Muscle of arm (tissue), 12 donors: ENCODE data around the gene ZNF550. TPM values are rescaled to one million over a fixed set of nuclear protein-coding genes. Genes with fewer than 3 reads are reported as not detected.
A peak's percentile ranks its signal among the peaks of the same experiment; 100 is the strongest.
"Not testable (repeated sequence)": the region's sequence is repeated elsewhere in the genome, so short reads cannot be mapped to it uniquely, and the experiment has no call there.

Experiments
- DNase-seq: peaks from one replicate; pipeline ENCODE4 v3.0.0-alpha.2; 2013
- polyA plus RNA-seq, 12 donors: library from polyadenylated mRNA; unstranded; fragments of 120-200 nt; gene quantifications; one replicate each; pipeline ENCODE4 v1.2.1, GENCODE V29; 2013; ENCODE audit not compliant: insufficient read length in 12 of 12

Gene ZNF550
- polyA plus RNA-seq, 12 donors: 6.1 to 14.4 (median 12.3) TPM; not detected in 1

DNA sequence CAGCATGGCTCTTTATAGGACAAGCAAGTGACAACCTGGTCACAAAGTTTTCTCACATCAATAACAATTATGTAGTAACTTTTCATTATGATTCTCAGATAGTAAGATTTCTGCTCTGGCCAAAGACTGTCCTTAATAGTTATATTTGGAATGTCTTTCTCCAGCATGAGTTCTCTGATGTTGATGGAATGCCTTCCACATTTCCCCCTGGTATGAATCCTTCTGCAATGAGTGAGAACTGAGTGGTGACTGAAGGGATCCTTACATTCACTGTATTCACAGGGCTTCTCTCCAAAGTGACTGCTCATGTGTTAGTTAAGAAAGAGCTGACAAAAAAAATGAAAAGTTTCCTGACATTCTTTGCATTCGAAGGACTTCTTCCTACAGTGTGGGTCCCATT is 13.2 kb downstream of the ZNF550 start:
- no peak for DNase-seq

DNA sequence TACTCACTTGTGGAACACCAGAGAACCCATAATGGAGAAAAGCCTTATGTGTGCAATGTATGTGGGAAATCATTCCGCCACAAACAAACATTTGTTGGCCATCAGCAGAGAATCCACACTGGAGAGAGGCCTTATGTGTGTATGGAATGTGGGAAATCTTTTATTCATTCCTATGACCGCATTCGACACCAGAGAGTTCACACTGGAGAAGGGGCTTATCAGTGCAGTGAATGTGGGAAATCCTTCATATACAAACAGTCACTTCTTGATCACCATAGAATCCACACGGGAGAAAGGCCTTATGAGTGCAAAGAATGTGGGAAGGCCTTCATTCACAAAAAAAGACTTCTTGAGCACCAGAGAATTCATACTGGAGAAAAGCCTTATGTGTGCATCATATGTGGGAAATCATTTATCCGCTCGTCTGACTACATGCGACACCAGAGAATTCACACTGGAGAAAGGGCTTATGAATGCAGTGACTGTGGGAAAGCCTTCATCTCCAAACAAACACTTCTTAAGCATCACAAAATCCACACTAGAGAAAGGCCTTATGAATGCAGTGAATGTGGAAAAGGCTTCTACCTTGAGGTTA is 21.6 kb downstream of the ZNF550 start:
- no peak for DNase-seq

- DNase-seq: peak; percentile 91
Measured at GRCh38 chr19:57527136-57527881, 32.4 kb downstream of the ZNF550 start, which contains the start of gene ZNF549. TSS of gene ZNF549 (plus strand) at chr19:57527356. CDS start at chr19:57527574, 218 bp downstream.

DNA sequence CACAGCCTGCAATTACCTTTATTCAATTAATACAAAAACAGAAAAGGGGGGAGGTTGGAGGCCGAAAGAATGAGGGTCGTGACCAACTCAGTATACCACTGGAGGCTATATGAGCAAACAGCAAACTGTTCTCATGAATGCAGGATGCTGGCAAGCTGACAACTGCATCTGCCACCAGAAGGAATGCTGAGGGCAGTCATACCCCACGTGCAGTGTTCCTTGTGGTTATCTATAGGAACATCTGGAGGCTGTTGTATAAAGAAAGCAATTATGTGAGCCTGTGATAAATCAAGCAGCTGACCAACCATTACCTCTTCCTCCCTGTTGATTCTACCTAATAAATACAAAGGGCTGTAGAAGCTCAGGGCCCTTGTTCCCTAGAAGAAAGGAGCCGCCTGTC is 41.6 kb downstream of the ZNF550 start:
- DNase-seq: not testable (repeated sequence)

- no peak for DNase-seq
Measured at GRCh38 chr19:57515255-57515654, 44.4 kb downstream of the ZNF550 start.

GRCh38 chr19:57512845-57513244 is 46.8 kb downstream of the ZNF550 start:
- DNase-seq: no peak

- DNase-seq: no peak
Measured at GRCh38 chr19:57511484-57511883, 48.2 kb downstream of the ZNF550 start.

DNA sequence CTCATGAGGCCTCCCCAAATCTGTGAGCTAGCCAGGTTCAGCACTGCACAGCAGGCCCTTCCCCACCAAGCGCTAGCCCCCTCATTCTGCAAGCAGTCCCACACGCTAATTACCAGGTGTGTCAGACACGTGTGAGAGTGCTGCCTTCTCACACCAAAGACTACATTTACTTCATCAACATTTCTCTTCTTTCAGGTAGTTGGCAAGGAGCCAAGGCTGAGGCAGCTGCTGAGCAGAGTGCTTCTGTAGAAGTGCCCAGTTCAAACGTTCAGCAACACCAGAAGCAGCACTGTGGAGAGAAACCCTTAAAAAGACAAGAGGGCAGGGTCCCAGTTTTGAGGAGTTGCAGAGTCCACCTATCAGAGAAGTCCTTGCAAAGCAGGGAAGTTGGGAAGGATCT is 53.5 kb downstream of the ZNF550 start:
- no peak for DNase-seq

- DNase-seq: not testable (repeated sequence)
Measured at GRCh38 chr19:57500400-57500799, 59.3 kb downstream of the ZNF550 start.

- DNase-seq: peak; percentile 97
Measured at GRCh38 chr19:57499680-57500395, 59.8 kb downstream of the ZNF550 start, which contains the start of gene ZNF773. TSS of gene ZNF773 (plus strand) at chr19:57499938. CDS start at chr19:57500081, 143 bp downstream.

DNA sequence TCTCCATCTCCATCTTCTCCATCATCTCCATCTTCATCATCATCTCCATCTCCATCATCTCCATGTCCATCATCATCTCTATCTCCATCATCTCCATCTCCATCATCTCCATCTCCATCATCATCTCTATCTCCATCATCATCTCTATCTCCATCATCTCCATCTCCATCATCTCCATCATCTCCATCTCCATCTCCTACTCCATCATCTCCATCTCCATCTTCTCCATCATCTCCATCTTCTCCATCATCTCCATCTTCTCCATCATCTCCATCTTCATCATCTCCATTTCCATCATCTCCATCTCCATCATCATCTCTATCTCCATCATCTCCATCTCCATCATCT is 60.4 kb downstream of the ZNF550 start:
- not testable (repeated sequence) for DNase-seq

GRCh38 chr19:57488299-57488644 is 71.4 kb downstream of the ZNF550 start:
- not testable (repeated sequence) for DNase-seq

GRCh38 chr19:57487477-57488298 is 72.0 kb downstream of the ZNF550 start, which contains the start of gene ZNF419:
TSS of gene ZNF419 (plus strand) at chr19:57487750. CDS start at chr19:57487951, 201 bp downstream.
- peak; percentile 94 for DNase-seq

Other genes starting within 250 kb of the ZNF550 start
- 1 to 10 TPM in 11 of 12 donors, not detected in 1; 4.7 to 7.1 (median 6.1) TPM for gene ZNF543, start 239.4 kb downstream of the ZNF550 start, polyA plus RNA-seq
- 10 to 100 TPM in 7 of 12 donors, 1 to 10 TPM in 4, not detected in 1; 8.9 to 12.5 (median 10.2) TPM for gene ZNF304, start 208.6 kb downstream of the ZNF550 start, polyA plus RNA-seq
- 10 to 100 TPM in 10 of 12 donors, not detected in 2; 12.0 to 18.6 (median 15.0) TPM for gene TRAPPC2B, start 196.3 kb downstream of the ZNF550 start, polyA plus RNA-seq
- gene ZNF547, start 196.3 kb downstream of the ZNF550 start, polyA plus RNA-seq: 1 to 10 TPM in 10 of 12 donors, not detected in 2; 2.2 to 6.1 (median 3.6) TPM
- 10 to 100 TPM in 11 of 12 donors, not detected in 1; 12.6 to 46.8 (median 20.3) TPM for gene ZNF548, start 170.0 kb downstream of the ZNF550 start, polyA plus RNA-seq
- gene ZNF17, start 148.7 kb downstream of the ZNF550 start, polyA plus RNA-seq: 10 to 100 TPM in 3 of 12 donors, 1 to 10 TPM in 8, not detected in 1; 6.3 to 16.4 (median 8.4) TPM
- gene ZNF749, start 124.5 kb downstream of the ZNF550 start, polyA plus RNA-seq: 1 to 10 TPM in 11 of 12 donors, not detected in 1; 3.4 to 9.7 (median 7.6) TPM
- 1 to 10 TPM in 8 of 12 donors, under 1 TPM in 2, not detected in 2; 0.90 to 4.0 (median 1.6) TPM for gene VN1R1, start 102.7 kb downstream of the ZNF550 start, polyA plus RNA-seq
- gene ZNF772, start 82.3 kb downstream of the ZNF550 start, polyA plus RNA-seq: 10 to 100 TPM in 8 of 12 donors, 1 to 10 TPM in 2, not detected in 2; 9.2 to 17.3 (median 11.2) TPM
- 10 to 100 TPM in 7 of 12 donors, 1 to 10 TPM in 4, not detected in 1; 8.0 to 13.4 (median 10.2) TPM for gene ZNF419, start 72.1 kb downstream of the ZNF550 start, polyA plus RNA-seq
- gene ZNF773, start 59.9 kb downstream of the ZNF550 start, polyA plus RNA-seq: 10 to 100 TPM in 1 of 12 donors, 1 to 10 TPM in 10, not detected in 1; 6.4 to 16.4 (median 7.6) TPM
- 10 to 100 TPM in 2 of 12 donors, 1 to 10 TPM in 9, not detected in 1; 6.0 to 11.0 (median 7.4) TPM for gene ZNF549, start 32.5 kb downstream of the ZNF550 start, polyA plus RNA-seq
- gene ZNF416, start 19.0 kb upstream of the ZNF550 start, polyA plus RNA-seq: 1 to 10 TPM in 10 of 12 donors, not detected in 2; 4.8 to 6.8 (median 5.4) TPM
- 1 to 10 TPM in 11 of 12 donors, not detected in 1; 3.3 to 8.8 (median 6.7) TPM for gene ZIK1, start 24.3 kb upstream of the ZNF550 start, polyA plus RNA-seq
- gene ZNF530, start 40.0 kb upstream of the ZNF550 start, polyA plus RNA-seq: 1 to 10 TPM in 10 of 12 donors, not detected in 2; 3.0 to 4.4 (median 3.6) TPM
- gene ZNF134, start 54.4 kb upstream of the ZNF550 start, polyA plus RNA-seq: 10 to 100 TPM in 11 of 12 donors, not detected in 1; 12.1 to 21.8 (median 14.2) TPM
- gene ZNF211, start 73.3 kb upstream of the ZNF550 start, polyA plus RNA-seq: 10 to 100 TPM in 11 of 12 donors, not detected in 1; 12.0 to 28.5 (median 16.9) TPM
- gene ZSCAN4, start 109.1 kb upstream of the ZNF550 start, polyA plus RNA-seq: under 1 TPM in 1 of 12 donors, not detected in 11; 0.30 TPM
- 1 to 10 TPM in 11 of 12 donors, not detected in 1; 4.7 to 9.6 (median 7.6) TPM for gene ZNF551, start 122.1 kb upstream of the ZNF550 start, polyA plus RNA-seq
- 10 to 100 TPM in 9 of 12 donors, 1 to 10 TPM in 2, not detected in 1; 7.3 to 24.5 (median 12.6) TPM for gene ZNF154, start 149.3 kb upstream of the ZNF550 start, polyA plus RNA-seq
- gene ZNF671, start 167.8 kb upstream of the ZNF550 start, polyA plus RNA-seq: 10 to 100 TPM in 4 of 12 donors, 1 to 10 TPM in 7, not detected in 1; 4.3 to 12.4 (median 9.3) TPM
- 10 to 100 TPM in 10 of 12 donors, 1 to 10 TPM in 1, not detected in 1; 6.2 to 21.1 (median 16.1) TPM for gene ZNF776, start 187.0 kb upstream of the ZNF550 start, polyA plus RNA-seq
- gene ZNF586, start 209.8 kb upstream of the ZNF550 start, polyA plus RNA-seq: 10 to 100 TPM in 10 of 12 donors, 1 to 10 TPM in 1, not detected in 1; 6.6 to 18.6 (median 12.9) TPM